ENCODE measurements around the gene LPAR3.

The LPAR3 gene

GRCh38 chr1:84899969-84900368 lies 7.0 kb upstream of the LPAR3 start:
- DNase-seq, result no peak

DNA sequence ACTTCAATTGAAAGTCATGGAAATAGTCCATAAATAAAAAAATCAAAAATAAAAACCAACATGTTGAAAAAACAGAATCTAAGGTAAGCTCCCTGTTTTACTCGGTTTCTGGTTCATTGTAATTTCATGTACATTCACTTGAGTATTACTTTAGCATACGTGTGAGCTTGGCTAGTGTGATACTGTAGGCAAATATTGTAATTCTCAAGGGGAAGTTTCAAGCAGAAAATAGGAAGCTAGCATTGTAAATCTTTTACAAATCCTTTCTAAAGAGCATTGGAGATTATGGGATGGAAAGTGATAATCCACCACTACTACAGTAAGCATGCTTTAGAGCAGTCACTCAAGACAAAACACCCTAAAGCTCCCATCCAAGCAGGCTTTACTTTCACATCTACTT lies 3.3 kb upstream of the LPAR3 start:
- no peak for DNase-seq

- no peak for DNase-seq
Observed at GRCh38 chr1:84890566-84890965, 2.4 kb downstream of the LPAR3 start.

- DNase-seq, result no peak
Observed at GRCh38 chr1:84889437-84889836, 3.6 kb downstream of the LPAR3 start.

DNA sequence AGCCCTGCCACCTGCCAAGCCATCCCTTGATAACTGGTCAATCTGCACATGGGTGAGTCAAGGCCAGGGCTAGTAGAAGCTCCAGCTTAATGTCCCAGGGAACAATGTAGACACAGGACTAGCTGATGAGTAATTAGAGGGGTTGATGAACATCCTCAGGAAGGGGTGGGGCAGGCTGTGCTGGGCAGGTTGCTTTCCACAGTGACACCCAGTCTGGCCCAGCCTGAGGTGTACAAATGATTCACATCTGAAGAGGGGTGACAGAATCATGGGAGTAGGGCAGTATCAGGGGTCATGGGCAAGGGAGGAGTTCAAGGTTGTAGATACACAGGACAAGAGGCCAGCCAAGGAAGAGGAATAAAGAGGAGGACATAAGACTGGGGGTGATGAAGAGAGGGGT lies 4.3 kb downstream of the LPAR3 start:
- DNase-seq, result no peak

- DNase-seq, result peak in 1 of 2 experiments; percentile 8
Observed at GRCh38 chr1:84887261-84887934, 5.6 kb downstream of the LPAR3 start.

DNA sequence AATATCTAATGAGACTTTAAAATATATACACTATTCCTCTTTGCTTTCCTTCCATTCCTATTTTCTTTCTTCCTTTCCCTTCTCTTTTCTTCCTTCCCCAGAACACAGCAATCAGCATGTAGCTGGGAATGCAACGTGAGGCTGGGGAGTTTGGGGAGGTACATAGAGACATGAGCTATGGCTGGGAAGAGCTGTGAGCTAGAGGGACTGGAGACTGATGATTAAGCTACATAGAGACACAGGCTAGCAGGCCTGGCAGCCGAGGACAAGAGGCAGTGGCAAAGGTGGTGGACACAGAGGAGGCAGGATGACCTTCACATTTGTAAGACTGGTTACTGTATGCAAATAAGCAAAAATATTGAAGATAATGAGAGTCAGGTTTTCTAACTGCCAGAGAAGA lies 7.5 kb downstream of the LPAR3 start:
- DNase-seq, result no peak

GRCh38 chr1:84884671-84885389 lies 8.2 kb downstream of the LPAR3 start:
- DNase-seq, result no peak

- DNase-seq, result no peak
Observed at GRCh38 chr1:84883286-84883685, 9.7 kb downstream of the LPAR3 start.

GRCh38 chr1:84877592-84877991 lies 15.4 kb downstream of the LPAR3 start:
- no peak for DNase-seq

- DNase-seq, result no peak
Observed at GRCh38 chr1:84876353-84876752, 16.7 kb downstream of the LPAR3 start.

- no peak for DNase-seq
Observed at GRCh38 chr1:84873366-84873765, 19.6 kb downstream of the LPAR3 start.

GRCh38 chr1:84872696-84873355 lies 20.2 kb downstream of the LPAR3 start:
- DNase-seq, result no peak

DNA sequence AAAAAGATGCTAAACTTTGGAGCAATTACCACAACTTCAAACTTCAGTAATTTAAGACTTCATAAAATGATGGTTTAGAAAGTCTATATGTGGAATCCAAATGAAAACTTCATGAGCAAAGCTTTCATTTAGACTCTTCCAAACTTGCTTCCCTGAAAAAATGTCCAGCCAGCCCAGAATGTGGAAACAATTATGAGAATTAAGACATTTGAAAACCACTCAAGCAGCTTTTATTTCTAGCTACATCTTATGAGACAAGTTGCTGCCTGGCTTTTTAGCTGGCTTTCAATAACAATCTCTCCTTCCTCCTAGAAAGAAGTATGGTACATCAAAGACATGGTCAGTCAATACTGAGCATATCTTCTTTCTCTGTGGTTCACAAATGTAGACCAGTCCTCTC lies 21.8 kb downstream of the LPAR3 start:
- DNase-seq, result no peak

GRCh38 chr1:84870591-84870990 lies 22.4 kb downstream of the LPAR3 start:
- DNase-seq, result no peak

DNA sequence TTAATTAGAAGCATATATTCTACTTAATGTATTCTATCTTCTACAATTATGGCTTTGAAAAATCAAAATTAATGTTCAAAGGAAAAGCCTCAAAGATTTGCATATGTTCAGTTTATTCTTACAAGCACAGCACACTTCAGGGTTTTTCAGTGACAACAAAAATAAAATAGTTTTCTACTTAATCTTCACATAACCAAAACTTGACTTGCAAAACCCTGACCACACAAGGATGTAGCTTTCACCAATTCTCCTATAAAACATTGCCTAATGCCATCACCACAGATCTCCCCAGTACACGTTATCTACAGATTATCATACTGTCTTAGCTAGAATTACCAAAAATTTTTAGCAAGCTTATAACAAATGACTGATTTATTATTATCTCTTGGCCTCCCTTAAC lies 23.3 kb downstream of the LPAR3 start:
- no peak for DNase-seq

DNA sequence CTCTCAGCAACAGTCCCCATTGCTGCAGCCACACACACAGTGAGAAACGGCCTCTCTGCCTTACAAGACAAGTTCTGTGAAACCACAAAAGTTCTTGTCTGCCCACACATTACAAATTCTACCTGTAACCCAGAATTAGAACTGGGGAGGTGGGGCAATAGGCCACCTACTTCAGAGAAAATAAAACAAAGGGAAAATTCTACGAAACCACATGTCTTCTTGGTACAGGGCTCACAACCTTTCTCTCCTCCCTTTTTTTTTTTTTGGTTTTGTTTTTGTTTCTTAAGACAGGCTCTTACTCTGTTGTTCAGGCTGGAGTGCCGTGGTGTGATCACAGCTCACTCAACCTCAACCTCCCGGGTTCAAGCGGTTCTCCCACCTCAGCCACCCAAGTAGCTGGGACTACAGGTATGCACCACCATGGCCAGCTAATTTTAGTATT lies 30.2 kb downstream of the LPAR3 start:
- DNase-seq, result no peak

DNA sequence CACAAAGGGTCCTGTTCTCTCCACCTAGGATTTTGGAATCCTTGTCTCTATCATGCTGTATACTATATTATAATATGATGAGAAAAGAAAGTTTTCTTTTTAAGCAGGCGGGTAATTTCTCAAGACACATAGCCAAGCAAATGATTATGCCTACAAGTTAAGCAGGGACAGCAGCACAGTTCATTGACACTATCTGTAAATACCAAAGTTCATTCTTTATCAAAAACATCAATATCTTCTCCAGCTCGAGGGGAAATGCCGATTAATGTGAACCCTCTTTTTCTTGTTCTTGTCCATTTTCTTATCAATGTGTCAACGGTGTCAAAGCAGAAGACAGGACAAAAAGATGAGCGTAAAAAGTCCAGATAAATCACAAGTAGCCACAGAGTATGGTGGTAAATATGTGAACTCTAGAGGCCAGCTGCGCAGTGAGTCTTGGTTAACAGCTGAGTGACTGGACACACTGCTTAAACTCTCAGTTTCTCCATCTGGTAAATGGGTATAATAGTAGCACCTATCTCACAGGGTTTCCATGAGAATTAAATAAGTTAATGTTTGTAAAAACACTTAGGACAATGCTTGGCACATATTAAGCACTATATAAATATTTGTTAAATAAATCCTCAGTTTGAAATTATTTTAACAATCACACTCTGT lies 30.9 kb downstream of the LPAR3 start:
- no peak for DNase-seq

DNA sequence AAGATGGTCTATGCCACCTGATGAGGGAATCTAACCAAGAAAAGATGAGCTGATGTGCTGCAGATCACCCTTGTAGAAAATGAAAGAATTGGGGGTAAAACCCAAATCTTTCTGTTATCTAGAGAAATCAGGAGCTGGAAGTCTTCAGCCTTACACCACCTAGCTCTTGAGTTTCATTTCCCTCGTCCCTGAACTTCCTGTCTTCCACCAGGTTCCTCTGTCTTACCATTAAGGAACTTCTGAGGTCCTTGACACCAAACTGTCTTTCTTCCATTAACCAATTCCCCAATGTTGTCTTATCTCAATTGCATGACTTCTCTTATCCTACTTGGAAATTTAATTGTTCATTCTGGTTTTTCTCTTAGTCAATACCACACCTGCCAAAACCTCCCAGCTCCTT lies 31.5 kb downstream of the LPAR3 start:
- no peak for DNase-seq

DNA sequence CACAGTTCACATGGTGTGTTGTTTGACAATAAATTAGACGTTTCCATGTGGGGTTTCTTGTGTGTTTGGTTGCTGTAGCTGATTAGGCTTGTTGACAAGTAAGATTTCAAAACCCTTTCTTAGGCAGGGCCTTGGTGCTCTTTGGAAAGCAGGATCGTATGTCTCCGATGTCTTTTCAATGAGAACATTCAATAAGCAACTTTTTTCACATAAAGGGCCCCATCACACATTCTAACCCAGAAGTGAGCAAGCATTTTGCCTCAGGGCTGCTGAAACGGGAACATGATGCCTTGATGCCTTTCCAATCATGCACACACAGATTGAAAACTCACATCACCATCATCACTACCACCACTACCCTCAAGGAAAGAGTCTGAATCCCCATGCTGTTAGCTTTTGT lies 33.1 kb downstream of the LPAR3 start:
- DNase-seq, result no peak

DNA sequence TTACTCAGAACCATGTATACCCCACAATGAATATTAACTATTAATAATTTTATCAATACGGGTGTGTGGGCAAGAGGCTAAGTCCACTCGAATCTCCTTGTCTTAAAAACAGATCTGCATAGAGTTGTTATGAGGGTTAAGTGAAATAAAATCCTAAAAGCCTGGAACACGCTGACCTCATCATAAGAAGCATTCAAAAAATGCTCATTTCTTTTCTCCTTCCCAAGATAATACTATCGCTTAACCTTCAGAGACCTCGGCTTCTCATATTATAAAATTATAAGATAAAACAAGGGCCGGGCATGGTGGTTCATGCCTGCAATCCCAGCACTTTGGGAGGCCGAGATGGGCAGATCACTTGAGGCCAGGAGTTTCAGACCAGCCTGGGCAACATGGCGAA lies 35.1 kb downstream of the LPAR3 start:
- no peak for DNase-seq

DNA sequence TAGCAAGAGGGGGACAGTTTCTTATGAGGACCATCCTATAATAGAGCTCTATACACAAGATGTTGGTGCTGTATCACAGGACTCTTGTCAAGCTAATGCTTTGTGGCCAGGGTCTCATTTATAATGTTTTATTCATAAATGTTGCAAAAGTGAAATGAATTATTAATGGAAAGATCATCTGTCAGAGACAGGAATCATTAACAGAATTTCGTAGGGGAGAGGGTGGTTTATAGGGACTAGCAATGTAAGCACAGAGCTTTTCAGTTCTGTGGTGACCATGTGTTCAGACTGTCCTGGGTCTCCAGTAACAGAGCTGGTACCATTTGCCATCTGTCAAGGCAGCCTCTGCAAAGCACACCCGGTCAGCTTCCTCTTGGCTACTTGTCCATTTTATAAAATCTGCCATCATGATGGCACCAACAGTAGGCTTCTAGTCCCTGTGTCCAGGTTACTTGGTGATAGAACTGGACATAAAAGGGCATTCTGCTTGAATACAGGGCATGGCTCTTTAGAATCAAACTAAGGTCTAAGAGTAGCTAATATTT lies 36.2 kb downstream of the LPAR3 start:
- DNase-seq, result no peak
